Psoas muscle (tissue), 8 donors: Measurements from ENCODE around the gene LRRC8D. TPM values are rescaled to one million over a fixed set of nuclear protein-coding genes. Genes with fewer than 3 reads are reported as not detected.

Experiments used
- ATAC-seq, 4 donors: fragments of 200-7000 bp; cut with Tn5 transposase; one replicate each; pipeline ENCODE4 v1.9.1; 2020; ENCODE audit warnings: moderate library complexity in 3 of 4, mild to moderate bottlenecking in 2 of 4
- DNase-seq, 2 donors: peaks; one replicate each; pipeline ENCODE4 v3.0.0-alpha.2; 2020
- H3K27ac ChIP-seq: fragments of 200-600 bp; one replicate; pipeline ENCODE4 v1.8.0; 2022
- H3K27me3 ChIP-seq, 3 donors: fragments of 200-600 bp in 1 of 3; one replicate each; pipeline versions ENCODE4 v1.6.1 to v1.8.0; 2013 to 2022; ENCODE audit warnings: low read length in 2 of 3, mild to moderate bottlenecking in 2 of 3, moderate library complexity in 1 of 3; ENCODE audit not compliant: insufficient read depth in 3 of 3
- H3K36me3 ChIP-seq, 2 donors: fragments of 200-600 bp in 1 of 2; one replicate each; pipeline versions ENCODE4 v1.6.1 to v1.8.0; 2013 to 2022; ENCODE audit warnings: low read depth in 1 of 2, mild to moderate bottlenecking in 1 of 2, moderate library complexity in 1 of 2; ENCODE audit not compliant: insufficient read depth in 1 of 2
- H3K4me1 ChIP-seq: fragments of 200-600 bp; one replicate; pipeline ENCODE4 v1.8.0; 2022
- H3K4me3 ChIP-seq: fragments of 200-600 bp; one replicate; pipeline ENCODE4 v1.8.0; 2022; ENCODE audit warnings: mild to moderate bottlenecking
- H3K9me3 ChIP-seq: fragments of 200-600 bp; one replicate; pipeline ENCODE4 v1.8.0; 2022
- WGBS, 3 donors: extraction: QIAGEN DNeasy Blood & Tissue Kit; methylation state at CpG; one replicate each; pipeline versions ENCODE4 v1.1.6 to v1.1.7; 2013; 5-methylcytosine and 5-hydroxymethylcytosine counted together
- intact Hi-C, 2 donors: fragments of 100-400 bp; cut with DNase I; formaldehyde crosslinking; loops; one replicate each; pipeline versions ENCODE4 v1.11.0 to v1.14.2; 2022
- polyA plus RNA-seq, 3 donors: library from polyadenylated mRNA; stranded (reverse); fragments of 200-250 nt; gene quantifications; one replicate each; pipeline ENCODE4 v1.2.3, GENCODE V29; 2013
- total RNA-seq, 4 donors: library from RNA; stranded (reverse); fragmentation: NEBNext Ultra II Directional in 2 of 4; extraction: Animal tissue kit (Norgen Biotek cat#: 25700) in 2 of 4; gene quantifications; one replicate each; pipeline versions ENCODE4 v1.2.1 to v1.2.4, GENCODE V29; 2021 to 2023
- TF ChIP-seq, protein P1 (sequence below): fragments of 200-600 bp; IDR thresholded peaks from one replicate; pipeline ENCODE4 v1.8.0; 2022; ENCODE audit warnings: antibody characterized with exemption
- donor health status: healthy with polysubstance abuse.
- donor health status: DM: no; HTN: no; CAD: no; lungs with moderate emphysema.
- donor health status: Bipolar disorder and iron deficiency.
- donor health status: healthy.
- donor health status: DM: yes; HTN: yes; CAD: no.
- donor health status: DM: no; HTN: no; CAD: no.
- donor health status: DM: no; HTN: no; CAD: no.
- donor health status: DM: yes; HTN: yes; CAD: no.

Gene LRRC8D
- total and polyA plus RNA-seq, 7 donors = 3.5 to 7.1 (median 5.6) TPM

GRCh38 chr1:89906088-89906487 lies 85.3 kb downstream of the LRRC8D start:
- Histone ChIP-seq H3K9me3 (no peaks in the 10 kb centered on the region), H3K4me1 (peaks cover 79% of the 10 kb centered on the region), H3K4me3 (no peak overlapping the region), H3K36me3 (no peaks in the 10 kb centered on the region), H3K27me3 (no peaks in the 10 kb centered on the region), H3K27ac (peak overlapping the region; percentile 72)
- no peak for ATAC-seq
- TF ChIP-seq, protein P1, sequence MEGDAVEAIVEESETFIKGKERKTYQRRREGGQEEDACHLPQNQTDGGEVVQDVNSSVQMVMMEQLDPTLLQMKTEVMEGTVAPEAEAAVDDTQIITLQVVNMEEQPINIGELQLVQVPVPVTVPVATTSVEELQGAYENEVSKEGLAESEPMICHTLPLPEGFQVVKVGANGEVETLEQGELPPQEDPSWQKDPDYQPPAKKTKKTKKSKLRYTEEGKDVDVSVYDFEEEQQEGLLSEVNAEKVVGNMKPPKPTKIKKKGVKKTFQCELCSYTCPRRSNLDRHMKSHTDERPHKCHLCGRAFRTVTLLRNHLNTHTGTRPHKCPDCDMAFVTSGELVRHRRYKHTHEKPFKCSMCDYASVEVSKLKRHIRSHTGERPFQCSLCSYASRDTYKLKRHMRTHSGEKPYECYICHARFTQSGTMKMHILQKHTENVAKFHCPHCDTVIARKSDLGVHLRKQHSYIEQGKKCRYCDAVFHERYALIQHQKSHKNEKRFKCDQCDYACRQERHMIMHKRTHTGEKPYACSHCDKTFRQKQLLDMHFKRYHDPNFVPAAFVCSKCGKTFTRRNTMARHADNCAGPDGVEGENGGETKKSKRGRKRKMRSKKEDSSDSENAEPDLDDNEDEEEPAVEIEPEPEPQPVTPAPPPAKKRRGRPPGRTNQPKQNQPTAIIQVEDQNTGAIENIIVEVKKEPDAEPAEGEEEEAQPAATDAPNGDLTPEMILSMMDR = no peak
- WGBS, 3 donors = 85 to 93% (median 90%) methylated on average over 5 of the region's 5 CpGs
- intact Hi-C loops = no loop called here
- no peak for DNase-seq

- intact Hi-C loops = no loop called here
- WGBS, 3 donors = 77 to 87% (median 81%) methylated on average over 2 of the region's 2 CpGs
- no peaks in the 10 kb centered on the region for H3K36me3 ChIP-seq
- H3K4me1 ChIP-seq = peaks cover 72% of the 10 kb centered on the region
- DNase-seq = no peak
- peak in 3 of 4 donors; percentile 47 to 62 (median 60) for ATAC-seq
- H3K27me3 ChIP-seq = no peaks in the 10 kb centered on the region
- peak overlapping the region; percentile 72 for H3K27ac ChIP-seq
- TF ChIP-seq, protein P1 = no peak
- H3K4me3 ChIP-seq = no peak overlapping the region
- H3K9me3 ChIP-seq = no peaks in the 10 kb centered on the region
Measured at GRCh38 chr1:89907727-89908212, 86.9 kb downstream of the LRRC8D start.

GRCh38 chr1:89908273-89908671 lies 87.4 kb downstream of the LRRC8D start:
- TF ChIP-seq, protein P1 = no peak
- Histone ChIP-seq H3K36me3 (no peaks in the 10 kb centered on the region), H3K27ac (peak overlapping the region; percentile 72), H3K4me3 (no peak overlapping the region), H3K27me3 (no peaks in the 10 kb centered on the region), H3K9me3 (no peaks in the 10 kb centered on the region), H3K4me1 (peaks cover 69% of the 10 kb centered on the region)
- DNase-seq (no peak), ATAC-seq (no peak)
- intact Hi-C loops = no loop called here
- 96 to 97% (median 97%) methylated on average over 2 of the region's 2 CpGs for WGBS, 3 donors

- Histone ChIP-seq H3K27ac (peak overlapping the region; percentile 72), H3K27me3 (no peaks in the 10 kb centered on the region), H3K9me3 (no peaks in the 10 kb centered on the region), H3K4me3 (peak overlapping the region; percentile 5), H3K4me1 (peaks cover 63% of the 10 kb centered on the region), H3K36me3 (no peaks in the 10 kb centered on the region)
- ATAC-seq = peak; percentile 66 to 81 (median 68)
- 45 to 58% (median 48%) methylated on average over 5 of the region's 5 CpGs for WGBS, 3 donors
- TF ChIP-seq, protein P1 = no peak
- intact Hi-C loops = no loop called here
- no peak for DNase-seq
Measured at GRCh38 chr1:89908672-89909436, 88.0 kb downstream of the LRRC8D start.
